Esophagus muscularis mucosa (tissue), 3 donors: ENCODE measurements around the gene COG1.
"Not testable (repeated sequence)": the region's sequence is repeated elsewhere in the genome, so short reads cannot be mapped to it uniquely, and the experiment has no call there.

Experiments
- CTCF ChIP-seq, 3 experiments: fragments of 200-600 bp in 2 of 3; fragments of 450-650 bp in 1 of 3; sonication (generic) in 2 of 3; IDR thresholded peaks; one replicate each; pipeline ENCODE4 v1.5.1; 2017 to 2019; ENCODE audit warnings: antibody characterized with exemption in 3 of 3, mild to moderate bottlenecking in 2 of 3, moderate library complexity in 1 of 3
- POLR2A ChIP-seq: fragments of 450-650 bp; IDR thresholded peaks from one replicate; pipeline ENCODE4 v1.6.1; 2017; ENCODE audit warnings: antibody characterized with exemption, moderate library complexity, mild to moderate bottlenecking, low read depth

GRCh38 chr17:73144209-73144608 is 48.6 kb upstream of the COG1 start:
- not testable (repeated sequence) for TF ChIP-seq CTCF (IDR thresholded peaks at IDR 0.05); POLR2A
